HPDE6-E6E7 (cell line): ENCODE results near the gene MAP3K10.

Source experiments
- DNase-seq: peaks from one replicate; pipeline ENCODE4 v3.0.0; 2011; ENCODE audit warnings: missing footprints; ENCODE audit errors: extremely low spot score

MAP3K10 gene

GRCh38 chr19:40233811-40234389 lies 42.7 kb downstream of the MAP3K10 start:
- DNase-seq, result no peak

DNA sequence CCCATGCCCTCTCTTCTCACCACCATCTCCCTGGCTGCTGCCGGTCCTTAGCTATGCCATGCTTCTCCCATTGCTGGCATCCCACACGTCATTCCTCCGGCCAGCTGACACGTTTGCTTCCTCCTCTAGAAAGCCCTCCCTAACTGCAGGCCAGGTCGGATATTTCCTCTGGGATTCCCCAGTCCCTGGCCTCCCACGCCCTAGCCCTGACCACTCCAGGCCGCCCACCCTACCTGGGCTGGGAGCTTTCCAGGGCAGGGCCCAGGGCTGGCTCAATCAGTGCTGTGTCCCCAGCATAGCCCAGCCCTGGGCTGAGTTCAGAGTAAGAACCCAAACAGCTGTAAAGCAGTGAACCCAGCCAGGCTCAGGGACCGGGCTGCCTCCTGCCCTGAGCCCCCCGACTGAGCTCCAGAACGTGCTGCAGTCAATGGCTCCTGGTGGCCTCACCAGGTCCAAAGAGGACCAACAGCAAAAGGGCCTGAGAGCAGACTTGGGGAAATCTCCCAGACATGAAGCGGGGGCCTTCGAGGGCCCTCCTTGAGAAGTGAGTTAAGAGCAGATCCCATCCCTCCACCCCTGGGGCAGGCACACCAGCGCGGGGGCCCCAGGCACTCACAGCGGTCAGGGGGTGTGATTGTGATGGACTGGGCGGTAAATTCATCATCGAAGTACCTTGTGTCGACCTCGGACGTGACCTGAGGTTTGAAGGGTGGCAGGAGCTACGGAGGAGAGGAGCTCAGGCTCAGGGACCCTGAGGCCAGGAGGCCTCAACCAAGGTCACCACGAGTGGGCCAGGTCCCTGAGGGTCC lies 43.4 kb downstream of the MAP3K10 start:
- DNase-seq, result no peak

DNA sequence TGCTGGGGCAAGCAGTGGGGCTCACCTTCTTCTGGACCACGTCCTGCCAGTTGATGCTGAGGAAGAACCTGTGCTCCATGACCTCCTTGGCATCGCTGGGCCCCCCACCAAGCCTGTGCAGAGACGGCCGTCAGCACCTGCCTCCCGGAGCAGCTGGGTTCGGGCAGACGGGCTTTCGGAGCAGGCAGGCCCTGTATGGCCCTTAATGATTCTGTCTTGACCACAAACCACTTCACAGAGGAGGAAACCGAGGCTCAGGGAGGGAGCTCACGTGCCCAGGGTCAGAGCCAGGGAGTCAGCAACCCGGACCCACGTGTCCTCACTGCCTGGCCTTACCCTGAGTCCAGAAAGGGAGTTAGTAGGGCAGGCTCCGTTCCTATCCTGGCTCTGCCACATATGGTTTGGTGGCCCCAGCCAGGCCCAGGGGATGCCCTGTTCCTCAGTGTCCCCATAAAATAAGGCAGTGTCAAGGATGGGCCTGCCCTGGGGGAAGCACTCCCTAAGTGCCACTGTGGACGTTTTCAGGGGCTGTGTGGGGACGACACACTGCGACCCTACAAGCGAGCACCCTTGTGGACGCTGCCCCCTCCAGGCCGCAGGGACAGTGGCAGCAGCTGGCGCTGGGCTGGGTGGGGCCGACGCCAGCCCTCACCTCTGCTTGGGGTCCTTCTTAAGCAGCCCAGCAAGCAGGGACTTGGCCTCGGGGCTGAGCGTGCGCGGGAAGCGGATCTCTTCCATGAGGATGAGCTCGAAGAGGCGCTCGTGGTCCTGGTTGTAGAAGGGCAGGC lies 44.2 kb downstream of the MAP3K10 start:
- DNase-seq, result no peak

DNA sequence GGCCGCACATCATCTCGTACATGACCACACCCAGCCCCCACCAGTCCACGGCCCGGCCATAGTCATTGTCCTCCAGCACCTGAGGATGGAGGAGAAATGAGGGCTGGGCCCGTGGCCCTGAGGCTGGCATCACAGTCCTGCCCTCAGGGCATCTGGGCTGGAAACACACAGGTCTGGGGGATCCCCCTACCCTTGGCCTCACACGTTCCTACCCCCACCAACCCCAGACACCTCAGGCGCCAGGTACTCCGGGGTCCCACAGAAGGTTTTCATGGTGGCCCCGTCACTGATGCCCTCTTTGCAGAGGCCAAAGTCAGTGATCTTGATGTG lies 44.8 kb downstream of the MAP3K10 start:
- no peak for DNase-seq

DNA sequence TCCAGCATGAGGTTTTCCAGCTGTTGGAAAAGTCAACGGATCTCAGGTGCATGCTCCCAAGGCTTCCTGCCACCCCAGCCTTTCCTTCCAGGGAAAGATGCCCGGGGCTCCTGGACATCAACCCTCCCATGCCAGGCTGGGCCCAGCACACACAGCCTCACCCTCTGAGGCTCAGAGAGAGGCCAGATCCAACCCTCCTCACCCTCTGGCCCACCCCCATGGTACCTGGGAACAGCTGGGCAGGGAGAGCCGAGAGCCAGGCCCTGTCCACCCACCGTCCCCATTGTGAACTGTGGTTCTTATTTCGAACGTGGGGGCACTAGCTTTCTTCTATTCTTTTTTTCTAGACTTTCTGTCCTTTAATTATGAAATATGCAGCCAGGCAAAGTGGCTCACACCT lies 45.1 kb downstream of the MAP3K10 start:
- DNase-seq, result no peak

DNA sequence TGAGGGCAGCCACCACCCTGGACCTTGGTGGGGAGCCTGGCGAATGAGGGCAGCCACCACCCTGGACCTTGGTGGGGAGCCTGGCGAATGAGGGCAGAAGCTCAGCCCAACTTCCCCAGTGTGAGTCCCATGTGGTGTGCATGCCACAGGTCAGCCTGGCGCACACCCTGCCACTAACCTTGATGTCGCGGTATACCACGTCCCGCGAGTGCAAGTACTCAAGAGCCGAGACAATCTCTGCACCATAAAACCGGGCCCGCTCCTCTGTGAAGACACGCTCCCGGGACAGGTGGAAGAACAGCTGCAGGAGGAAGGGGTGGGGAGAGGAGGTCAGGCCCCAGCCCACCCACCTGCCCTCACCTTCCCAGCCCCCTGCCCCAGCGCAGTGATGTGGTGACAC lies 46.6 kb downstream of the MAP3K10 start:
- DNase-seq, result no peak

DNA sequence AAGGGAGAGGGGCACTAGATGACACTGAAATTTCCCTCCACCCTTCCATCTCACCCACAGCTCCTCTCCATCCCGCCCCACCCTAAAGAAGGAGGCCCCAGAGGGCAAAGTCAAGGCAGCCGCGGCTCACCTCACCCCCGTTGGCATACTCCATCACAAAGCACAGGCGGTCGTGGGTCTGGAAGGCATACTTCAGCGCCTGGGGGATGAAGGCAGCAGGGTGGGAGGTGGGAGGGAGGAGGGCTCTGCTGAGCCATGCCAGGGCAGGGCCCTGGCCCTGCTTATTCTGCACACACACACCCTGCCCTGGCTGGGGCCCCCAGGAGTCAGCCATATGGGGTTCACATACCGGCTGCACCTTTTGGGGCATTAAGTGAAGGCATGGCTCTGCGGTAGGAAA lies 47.5 kb downstream of the MAP3K10 start:
- DNase-seq, result no peak

DNA sequence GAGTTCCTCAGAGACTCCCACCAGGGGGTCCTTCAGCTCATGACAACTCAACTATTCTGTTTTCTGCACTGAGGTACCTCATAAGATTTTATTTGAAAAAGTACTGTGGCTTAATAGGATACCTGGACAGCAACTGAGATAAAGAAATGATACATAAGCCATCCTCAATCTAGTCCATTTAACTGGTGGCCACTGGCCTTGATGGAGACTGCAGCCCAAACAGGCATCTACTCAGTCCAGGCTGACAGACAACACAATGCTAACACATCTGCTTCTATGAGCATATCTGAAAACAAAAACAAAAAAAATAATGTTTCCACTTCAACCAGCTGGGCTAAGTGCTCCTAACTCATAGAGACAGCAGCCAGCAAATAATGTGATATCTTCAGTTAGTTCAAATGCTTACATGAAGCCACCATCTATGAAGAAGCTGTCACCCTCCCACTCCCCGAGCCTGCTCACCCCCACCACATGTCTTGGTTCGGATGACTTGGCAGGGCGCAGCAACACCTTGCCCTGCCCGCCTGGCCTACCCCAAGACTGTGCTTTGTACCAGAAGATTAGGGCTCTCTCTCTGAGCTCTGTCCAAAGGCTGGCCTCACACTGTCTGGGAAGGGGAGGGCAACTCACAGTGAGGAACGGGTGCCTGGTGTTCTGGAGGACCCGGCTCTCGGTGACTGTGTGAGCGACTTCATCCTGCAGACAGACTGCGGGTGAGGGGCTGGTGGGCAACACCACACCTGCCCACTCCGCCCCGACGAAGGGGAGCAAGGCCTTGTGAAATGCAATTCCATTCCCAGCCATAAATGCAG lies 48.4 kb downstream of the MAP3K10 start:
- no peak for DNase-seq

DNA sequence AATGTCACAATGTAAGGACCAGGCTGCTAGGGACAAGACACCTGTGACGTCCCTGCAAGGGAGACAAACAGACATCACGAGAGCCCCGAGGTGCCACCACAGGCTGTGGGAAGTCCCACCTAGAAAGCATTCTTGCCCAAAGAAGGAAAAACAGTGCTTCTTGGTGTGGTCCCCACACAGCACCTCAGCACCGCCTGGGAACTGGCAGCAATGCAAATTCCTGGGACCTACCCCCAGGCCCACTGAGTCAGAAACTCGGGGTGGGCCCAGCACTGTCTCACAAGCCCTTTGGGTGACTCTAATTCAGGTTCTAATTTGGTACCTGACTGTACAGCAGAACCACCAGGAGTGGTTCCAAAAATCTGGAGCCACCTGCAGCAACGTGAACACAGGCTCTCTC lies 49.1 kb downstream of the MAP3K10 start:
- DNase-seq, result no peak

DNA sequence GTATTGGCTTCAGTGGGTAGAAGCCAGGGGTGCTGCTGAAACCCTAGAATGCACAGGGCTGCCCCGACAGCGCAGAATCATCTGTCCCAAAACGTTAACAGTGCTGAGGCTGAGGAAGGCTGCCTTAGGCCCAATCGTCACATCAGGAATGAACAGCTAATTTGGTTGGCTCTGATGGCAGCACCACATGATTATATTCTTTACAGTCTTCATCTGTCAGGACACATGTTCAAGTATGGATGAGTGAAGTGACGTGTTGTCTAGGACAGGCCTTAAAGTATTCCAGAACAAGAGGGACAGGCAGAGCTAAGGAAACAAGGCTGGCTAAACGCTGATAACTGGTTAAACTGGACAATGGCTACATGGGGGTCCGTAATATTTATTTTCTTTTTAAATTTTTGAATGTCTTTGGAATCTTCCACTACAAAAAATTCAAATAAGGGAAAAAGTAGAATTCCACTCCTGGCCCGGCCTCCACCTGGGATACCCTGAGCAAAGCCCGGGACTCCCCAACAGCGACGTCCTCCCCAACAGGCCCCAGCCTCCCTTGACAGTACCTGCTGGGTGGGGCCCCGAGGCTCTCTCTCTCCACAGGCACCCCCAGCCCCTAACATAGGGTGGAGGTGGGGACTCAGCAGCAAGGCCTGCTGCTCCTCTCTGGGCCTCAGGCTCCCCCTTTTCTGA lies 50.0 kb downstream of the MAP3K10 start:
- DNase-seq, result no peak

DNA sequence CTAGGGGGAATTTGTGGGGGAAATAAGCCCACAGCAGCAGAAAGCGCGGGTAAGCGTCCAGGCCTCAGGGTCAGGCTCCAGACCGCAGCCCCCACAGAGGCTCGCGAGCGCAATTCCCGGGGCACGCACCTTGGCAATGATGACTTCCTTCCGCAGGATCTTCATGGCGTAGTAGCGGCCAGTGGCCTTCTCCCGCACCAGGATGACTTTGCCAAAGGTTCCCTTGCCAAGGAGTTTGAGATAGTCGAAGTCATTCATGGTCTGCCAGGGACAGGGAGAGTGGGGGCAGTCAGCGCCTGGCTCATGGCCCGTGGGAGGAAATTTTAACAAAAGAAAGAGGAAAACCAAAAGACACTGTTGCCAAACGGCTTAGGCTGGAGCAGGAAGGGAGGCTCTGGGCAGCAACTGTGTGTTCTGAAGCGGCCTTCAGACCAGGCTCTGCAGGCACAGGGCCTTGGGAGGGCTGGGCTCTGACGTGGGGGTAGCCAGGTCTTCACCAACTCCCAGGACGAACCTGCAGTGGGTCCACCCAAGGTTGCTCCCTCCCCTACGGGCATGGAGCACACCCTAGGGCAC lies 50.7 kb downstream of the MAP3K10 start:
- DNase-seq, result no peak

DNA sequence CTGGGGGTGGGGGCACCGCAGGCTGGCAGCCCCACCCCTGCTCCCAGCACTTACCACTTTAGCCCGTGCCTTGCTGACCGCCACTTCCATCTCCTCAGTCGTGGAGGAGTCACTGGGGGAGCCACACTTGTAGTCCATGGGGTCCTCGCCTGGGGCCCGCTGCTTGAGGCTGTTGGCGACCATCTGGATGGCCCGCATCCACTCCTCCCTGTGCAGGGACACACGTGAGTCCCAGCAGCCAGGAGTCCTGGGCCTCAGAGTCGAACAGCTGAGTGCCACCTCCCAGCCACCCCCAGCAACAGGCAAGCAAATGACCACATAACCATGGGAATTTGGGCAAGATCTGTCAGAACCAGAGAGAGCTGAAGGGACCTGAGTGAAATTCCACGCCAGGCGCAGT lies 51.3 kb downstream of the MAP3K10 start:
- no peak for DNase-seq

DNA sequence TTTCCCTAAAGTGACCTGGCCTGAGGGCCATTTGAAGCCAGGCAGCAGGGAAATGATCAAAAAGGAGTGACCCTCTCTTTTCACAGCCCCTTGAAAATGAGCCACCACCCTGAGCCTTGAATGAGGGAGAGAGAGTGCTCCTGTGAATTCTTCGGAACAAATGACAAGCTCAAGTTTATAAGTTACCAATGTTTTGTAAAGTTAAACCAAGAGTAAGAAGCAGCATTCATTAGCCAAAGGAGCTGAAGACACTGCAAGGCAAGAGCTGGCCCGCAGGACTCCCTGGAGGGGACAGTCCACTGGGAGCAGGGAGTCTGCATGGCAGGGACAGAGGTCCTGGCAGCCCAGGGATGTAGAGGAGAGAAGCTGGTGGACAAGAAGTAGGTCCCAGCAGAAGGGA lies 52.0 kb downstream of the MAP3K10 start:
- DNase-seq, result no peak

GRCh38 chr19:40244579-40245317 lies 53.5 kb downstream of the MAP3K10 start:
- no peak for DNase-seq

GRCh38 chr19:40245506-40246128 lies 54.4 kb downstream of the MAP3K10 start:
- no peak for DNase-seq

- DNase-seq, result no peak
Measured at GRCh38 chr19:40246292-40247073, 55.3 kb downstream of the MAP3K10 start.

GRCh38 chr19:40247178-40247577 lies 56.0 kb downstream of the MAP3K10 start:
- no peak for DNase-seq

- no peak for DNase-seq
Measured at GRCh38 chr19:40247735-40248262, 56.6 kb downstream of the MAP3K10 start.

DNA sequence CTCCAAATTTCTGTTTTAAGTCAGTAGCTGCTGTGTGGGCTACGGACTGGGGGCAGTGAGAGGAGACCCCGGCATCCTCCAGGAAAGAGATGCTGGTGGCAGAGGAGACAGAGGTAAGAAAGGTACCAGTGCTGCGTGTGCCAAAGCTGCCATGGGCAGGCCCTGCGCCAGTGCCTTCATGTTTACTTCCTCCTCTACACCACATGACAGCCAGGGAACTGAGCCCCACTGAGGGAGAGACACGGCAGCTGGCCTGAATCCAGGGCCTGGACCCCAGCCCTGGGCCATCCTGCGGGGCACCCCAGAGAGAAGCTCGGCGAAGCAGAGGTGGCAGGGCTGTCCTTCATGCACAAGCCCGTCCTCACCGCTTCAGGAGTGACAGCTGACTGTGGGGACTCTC lies 58.0 kb downstream of the MAP3K10 start:
- no peak for DNase-seq
